Spleen (tissue), 11 donors: ENCODE data around the gene PTPRO. TPM values are rescaled to one million over a fixed set of nuclear protein-coding genes. Genes with fewer than 3 reads are reported as not detected.

ENCODE experiments used
- DNase-seq: peaks from one replicate; pipeline ENCODE4 v3.0.0-alpha.2; 2020
- H3K27ac ChIP-seq, 8 donors: fragments of 200-600 bp; sonication (generic) in 7 of 8; 1 replicate in 4 of 8; 2 replicates in 4 of 8; pipeline versions ENCODE4 v1.5.0 to v1.8.0; 2016 to 2021; ENCODE audit warnings: inconsistent platforms in 4 of 8, mild to moderate bottlenecking in 4 of 8, moderate library complexity in 1 of 8
- H3K27me3 ChIP-seq, 7 donors: fragments of 200-600 bp; sonication (generic) in 6 of 7; replicated peaks in 1 of 7; 1 replicate in 4 of 7; 2 replicates in 3 of 7; pipeline versions ENCODE4 v1.5.0 to v1.8.0; 2016 to 2021; ENCODE audit warnings: inconsistent platforms in 3 of 7, mild to moderate bottlenecking in 1 of 7
- H3K36me3 ChIP-seq, 6 donors: fragments of 200-600 bp; sonication (generic) in 5 of 6; 1 replicate in 4 of 6; 2 replicates in 2 of 6; pipeline versions ENCODE4 v1.5.0 to v1.8.0; 2016 to 2021; ENCODE audit warnings: inconsistent platforms in 2 of 6
- H3K4me1 ChIP-seq, 6 donors: fragments of 200-600 bp; sonication (generic) in 5 of 6; 1 replicate in 3 of 6; 2 replicates in 3 of 6; pipeline versions ENCODE4 v1.5.0 to v1.8.0; 2016 to 2021; ENCODE audit warnings: inconsistent platforms in 3 of 6
- H3K4me3 ChIP-seq, 8 donors: fragments of 200-600 bp; sonication (generic) in 7 of 8; 1 replicate in 4 of 8; 2 replicates in 4 of 8; pipeline versions ENCODE4 v1.5.0 to v1.8.0; 2016 to 2021; ENCODE audit warnings: inconsistent platforms in 4 of 8, mild to moderate bottlenecking in 4 of 8, moderate library complexity in 2 of 8
- H3K9me3 ChIP-seq, 8 donors: fragments of 200-600 bp; sonication (generic) in 7 of 8; 1 replicate in 4 of 8; 2 replicates in 4 of 8; pipeline versions ENCODE4 v1.5.0 to v1.8.0; 2016 to 2021; ENCODE audit warnings: inconsistent platforms in 4 of 8
- POLR2A ChIP-seq, 3 donors: fragments of 450-650 bp; IDR thresholded peaks; one replicate each; pipeline ENCODE4 v1.5.1; 2017; ENCODE audit warnings: antibody characterized with exemption in 3 of 3, mild to moderate bottlenecking in 1 of 3
- POLR2AphosphoS5 ChIP-seq, 3 donors: sonication (generic); formaldehyde crosslinking; IDR thresholded peaks; one replicate each; pipeline ENCODE4 v1.5.1; 2017; ENCODE audit warnings: antibody characterized with exemption in 3 of 3
- WGBS, 5 donors: extraction: QIAGEN DNeasy Blood & Tissue Kit in 3 of 5; methylation state at CpG; one replicate each; pipeline versions ENCODE4 v1.1.5 to v1.1.7; 2013 to 2018; 5-methylcytosine and 5-hydroxymethylcytosine counted together
- intact Hi-C: fragments of 100-400 bp; cut with DNase I; formaldehyde crosslinking; loops from one replicate; pipeline ENCODE4 v1.15.0; 2023; ENCODE audit warnings: low total_unique reads
- polyA plus RNA-seq, 3 donors: library from polyadenylated mRNA; stranded (reverse); fragments of 200-250 nt; gene quantifications; one replicate each; pipeline ENCODE4 v1.2.1, GENCODE V29; 2013
- total RNA-seq, 7 donors: library from RNA; depleted of rRNA in 3 of 7; stranded (reverse); fragments of >200 nt in 3 of 7; fragmentation: NEBNext Ultra II Directional in 4 of 7; extraction: Animal tissue kit (Norgen Biotek cat#: 25700) in 4 of 7; gene quantifications; one replicate each; pipeline versions ENCODE4 v1.1.0 to v1.2.1, GENCODE V29; 2016 to 2021
- TF ChIP-seq, protein P1 (sequence below), 11 experiments: fragments of 200-600 bp in 7 of 11; fragments of 450-650 bp in 4 of 11; sonication (generic) in 4 of 11; IDR thresholded peaks in 8 of 11; conservative IDR thresholded peaks in 3 of 11; 1 replicate in 7 of 11; 2 replicates in 4 of 11; pipeline versions ENCODE4 v1.4.0 to v1.8.0; 2016 to 2021; ENCODE audit warnings: antibody characterized with exemption in 11 of 11, inconsistent platforms in 4 of 11, mild to moderate bottlenecking in 1 of 11
- donor health status: healthy with polysubstance abuse.
- donor health status: DM: no; HTN: no; CAD: no; lungs with moderate emphysema.
- donor health status: DM: no; HTN: no; CAD: no.
- donor health status: Bipolar disorder and iron deficiency.
- donor health status: healthy.
- donor health status: DM: no; HTN: no; CAD: no.
- donor health status: DM: yes; HTN: yes; CAD: no.

Gene PTPRO
- total and polyA plus RNA-seq, 10 donors, result 2.3 to 12.2 (median 5.6) TPM

DNA sequence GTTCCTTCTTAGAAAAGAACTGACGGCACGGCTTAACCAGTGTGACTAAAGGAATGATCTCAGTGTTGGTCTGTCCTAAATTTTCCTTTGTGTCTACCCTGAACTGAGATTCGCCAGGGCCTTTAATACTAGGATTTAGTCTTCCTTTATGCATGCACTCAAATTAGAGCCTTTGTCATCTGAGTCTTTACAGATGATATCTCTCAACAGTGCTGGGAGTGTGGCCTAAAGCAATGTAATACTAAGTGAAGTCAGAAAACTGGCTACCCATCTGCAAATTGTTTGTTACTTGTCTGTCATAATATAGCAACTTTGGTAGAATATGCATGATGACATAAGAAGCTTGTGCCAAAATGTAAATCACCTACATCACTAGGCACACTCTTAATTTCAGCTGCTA, 95.4 kb downstream of the PTPRO start:
- no peaks in the 10 kb centered on the region for H3K9me3 ChIP-seq
- no peak for DNase-seq
- 86 to 93% (median 90%) methylated on average over 3 of the region's 3 CpGs for WGBS, 5 donors
- TF ChIP-seq, protein P1, sequence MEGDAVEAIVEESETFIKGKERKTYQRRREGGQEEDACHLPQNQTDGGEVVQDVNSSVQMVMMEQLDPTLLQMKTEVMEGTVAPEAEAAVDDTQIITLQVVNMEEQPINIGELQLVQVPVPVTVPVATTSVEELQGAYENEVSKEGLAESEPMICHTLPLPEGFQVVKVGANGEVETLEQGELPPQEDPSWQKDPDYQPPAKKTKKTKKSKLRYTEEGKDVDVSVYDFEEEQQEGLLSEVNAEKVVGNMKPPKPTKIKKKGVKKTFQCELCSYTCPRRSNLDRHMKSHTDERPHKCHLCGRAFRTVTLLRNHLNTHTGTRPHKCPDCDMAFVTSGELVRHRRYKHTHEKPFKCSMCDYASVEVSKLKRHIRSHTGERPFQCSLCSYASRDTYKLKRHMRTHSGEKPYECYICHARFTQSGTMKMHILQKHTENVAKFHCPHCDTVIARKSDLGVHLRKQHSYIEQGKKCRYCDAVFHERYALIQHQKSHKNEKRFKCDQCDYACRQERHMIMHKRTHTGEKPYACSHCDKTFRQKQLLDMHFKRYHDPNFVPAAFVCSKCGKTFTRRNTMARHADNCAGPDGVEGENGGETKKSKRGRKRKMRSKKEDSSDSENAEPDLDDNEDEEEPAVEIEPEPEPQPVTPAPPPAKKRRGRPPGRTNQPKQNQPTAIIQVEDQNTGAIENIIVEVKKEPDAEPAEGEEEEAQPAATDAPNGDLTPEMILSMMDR (IDR thresholded peaks at IDR 0.05 in 8 of 11, conservative IDR thresholded peaks at IDR 0.05 in 3 of 11), result no peak
- TF ChIP-seq POLR2A (IDR thresholded peaks at IDR 0.05) (no peak), POLR2AphosphoS5 (IDR thresholded peaks at IDR 0.05) (no peak)
- no peaks in the 10 kb centered on the region for H3K36me3 ChIP-seq
- no peaks in the 10 kb centered on the region for H3K27me3 ChIP-seq
- H3K27ac ChIP-seq, result no peak overlapping the region
- no peak overlapping the region for H3K4me3 ChIP-seq
- intact Hi-C loops, result no loop called here
- no peaks in the 10 kb centered on the region for H3K4me1 ChIP-seq

DNA sequence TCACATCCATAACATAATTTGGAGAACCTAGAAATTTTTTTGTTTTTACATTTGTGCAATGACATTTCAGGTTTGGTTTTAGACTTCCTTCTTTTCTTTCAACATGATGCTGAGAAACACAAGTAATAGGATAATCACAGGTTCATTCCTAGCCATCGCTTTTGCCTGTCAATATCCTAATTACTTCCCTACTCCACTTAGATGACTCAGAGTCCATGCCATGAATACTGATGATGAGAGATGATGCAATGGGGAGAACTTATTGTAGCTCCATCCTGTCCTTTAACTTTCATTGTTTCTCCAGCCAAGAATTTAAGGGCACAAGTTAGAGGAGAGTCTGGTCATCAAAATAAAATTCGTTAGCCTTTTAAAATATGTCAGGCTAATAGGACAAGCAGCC, 101.3 kb downstream of the PTPRO start:
- Histone ChIP-seq H3K27me3 (no peaks in the 10 kb centered on the region), H3K4me3 (no peak overlapping the region), H3K9me3 (no peaks in the 10 kb centered on the region), H3K27ac (no peak overlapping the region), H3K36me3 (no peaks in the 10 kb centered on the region), H3K4me1 (no peaks in the 10 kb centered on the region)
- TF ChIP-seq, protein P1 (IDR thresholded peaks at IDR 0.05 in 8 of 11, conservative IDR thresholded peaks at IDR 0.05 in 3 of 11), result no peak
- TF ChIP-seq POLR2AphosphoS5 (IDR thresholded peaks at IDR 0.05), result no peak
- TF ChIP-seq POLR2A (IDR thresholded peaks at IDR 0.05), result no peak
- 46 to 62% (median 61%) methylated on average over 2 of the region's 2 CpGs for WGBS, 5 donors
- no peak for DNase-seq
- intact Hi-C loops, result no loop called here

DNA sequence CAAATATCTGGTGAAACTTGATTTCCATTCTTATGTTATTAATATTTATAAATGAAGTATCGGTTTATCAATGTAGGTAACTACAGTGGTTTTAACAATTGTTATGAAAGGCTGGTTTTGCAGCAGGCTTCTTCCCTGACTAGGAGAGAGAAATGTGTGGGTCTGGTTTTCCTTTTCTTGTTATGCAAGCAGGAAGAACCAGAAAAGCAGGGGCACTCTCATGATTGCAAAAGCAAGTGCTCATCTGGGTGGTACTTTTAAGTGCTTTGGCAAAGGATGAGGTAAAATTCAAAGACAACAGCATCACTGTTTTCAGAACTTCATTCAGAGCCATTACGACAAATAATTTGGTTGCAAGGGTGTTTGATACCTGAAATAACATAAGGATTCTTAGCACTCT, 105.6 kb downstream of the PTPRO start:
- Histone ChIP-seq H3K4me1 (no peaks in the 10 kb centered on the region), H3K27ac (no peak overlapping the region), H3K9me3 (no peaks in the 10 kb centered on the region), H3K27me3 (no peaks in the 10 kb centered on the region), H3K36me3 (no peaks in the 10 kb centered on the region), H3K4me3 (no peak overlapping the region)
- TF ChIP-seq, protein P1 (IDR thresholded peaks at IDR 0.05 in 8 of 11, conservative IDR thresholded peaks at IDR 0.05 in 3 of 11), result no peak
- TF ChIP-seq POLR2AphosphoS5 (IDR thresholded peaks at IDR 0.05) (no peak), POLR2A (IDR thresholded peaks at IDR 0.05) (no peak)
- 84 to 93% (median 91%) methylated on average over 2 of the region's 2 CpGs for WGBS, 5 donors
- intact Hi-C loops, result no loop called here
- DNase-seq, result no peak

DNA sequence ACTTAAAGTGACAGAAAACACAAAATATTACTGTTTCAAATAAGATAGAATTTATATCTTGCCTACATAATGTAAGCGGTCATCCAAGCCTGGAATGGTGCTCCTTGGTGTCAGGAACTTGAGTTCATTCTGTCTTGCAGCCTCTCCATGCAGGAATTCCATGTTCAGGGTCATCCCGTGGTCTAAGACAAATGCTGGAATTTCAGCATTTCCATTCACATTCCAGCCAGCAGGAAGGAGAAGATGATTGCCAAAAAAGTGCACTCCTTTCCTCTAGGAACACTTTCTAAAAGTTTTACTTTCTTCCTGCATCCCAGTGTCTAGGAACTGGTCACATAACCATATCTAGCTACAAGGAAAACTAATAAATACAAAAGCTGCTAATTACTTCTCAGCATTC, 106.3 kb downstream of the PTPRO start:
- no peaks in the 10 kb centered on the region for H3K36me3 ChIP-seq
- no peaks in the 10 kb centered on the region for H3K27me3 ChIP-seq
- H3K4me1 ChIP-seq, result no peaks in the 10 kb centered on the region
- WGBS, 5 donors, result 47 to 66% (median 52%) methylated on average over 2 of the region's 2 CpGs
- no peak for DNase-seq
- TF ChIP-seq, protein P1 (IDR thresholded peaks at IDR 0.05 in 8 of 11, conservative IDR thresholded peaks at IDR 0.05 in 3 of 11), result no peak
- TF ChIP-seq POLR2A (IDR thresholded peaks at IDR 0.05), result no peak
- TF ChIP-seq POLR2AphosphoS5 (IDR thresholded peaks at IDR 0.05), result no peak
- no peak overlapping the region for H3K27ac ChIP-seq
- H3K9me3 ChIP-seq, result no peaks in the 10 kb centered on the region
- intact Hi-C loops, result no loop called here
- H3K4me3 ChIP-seq, result no peak overlapping the region
